Measurements from ENCODE around the gene HIVEP3.

HIVEP3 gene

DNA sequence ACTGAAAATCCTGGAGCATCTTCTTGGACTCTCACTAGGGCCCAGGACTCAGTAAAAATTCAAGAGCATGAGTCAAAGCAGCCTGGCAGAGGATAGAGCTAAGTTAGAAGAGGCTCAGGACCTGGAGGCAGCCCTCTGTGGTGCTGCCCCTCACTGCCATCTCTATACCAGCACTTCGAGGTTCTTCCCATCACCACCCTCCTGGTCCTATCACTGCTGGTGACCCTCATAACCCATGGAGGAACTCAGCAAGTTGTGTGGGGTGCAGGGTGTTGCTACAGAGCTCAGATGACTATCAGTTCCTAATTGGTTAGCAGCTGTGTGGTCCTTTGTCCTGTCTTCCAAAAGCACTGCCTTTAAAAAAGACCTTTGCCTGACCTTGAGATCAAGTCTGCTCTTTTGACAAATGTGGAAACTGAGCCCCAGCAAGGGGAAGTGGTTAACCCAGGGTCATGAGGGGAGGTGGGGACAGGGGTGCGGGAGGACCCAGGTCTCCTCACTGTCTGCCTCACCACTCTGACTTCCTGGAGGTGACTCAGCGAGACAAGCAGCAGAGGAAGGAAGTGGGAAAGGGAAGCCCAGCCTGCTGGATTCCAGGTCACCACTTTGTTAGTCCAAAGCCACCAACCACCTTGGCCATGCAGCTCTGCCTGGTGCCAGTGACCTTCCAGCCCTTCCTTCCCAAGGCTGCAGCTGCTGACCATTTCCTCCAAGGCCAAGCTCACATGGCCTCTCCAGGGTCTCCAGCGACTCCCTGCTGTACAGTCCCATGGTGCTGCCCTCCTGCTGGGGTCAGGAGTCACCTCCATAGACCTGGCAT lies 234.8 kb downstream of the HIVEP3 start:
- no peak for DNase-seq (ENCODE audit: low read depth)

DNA sequence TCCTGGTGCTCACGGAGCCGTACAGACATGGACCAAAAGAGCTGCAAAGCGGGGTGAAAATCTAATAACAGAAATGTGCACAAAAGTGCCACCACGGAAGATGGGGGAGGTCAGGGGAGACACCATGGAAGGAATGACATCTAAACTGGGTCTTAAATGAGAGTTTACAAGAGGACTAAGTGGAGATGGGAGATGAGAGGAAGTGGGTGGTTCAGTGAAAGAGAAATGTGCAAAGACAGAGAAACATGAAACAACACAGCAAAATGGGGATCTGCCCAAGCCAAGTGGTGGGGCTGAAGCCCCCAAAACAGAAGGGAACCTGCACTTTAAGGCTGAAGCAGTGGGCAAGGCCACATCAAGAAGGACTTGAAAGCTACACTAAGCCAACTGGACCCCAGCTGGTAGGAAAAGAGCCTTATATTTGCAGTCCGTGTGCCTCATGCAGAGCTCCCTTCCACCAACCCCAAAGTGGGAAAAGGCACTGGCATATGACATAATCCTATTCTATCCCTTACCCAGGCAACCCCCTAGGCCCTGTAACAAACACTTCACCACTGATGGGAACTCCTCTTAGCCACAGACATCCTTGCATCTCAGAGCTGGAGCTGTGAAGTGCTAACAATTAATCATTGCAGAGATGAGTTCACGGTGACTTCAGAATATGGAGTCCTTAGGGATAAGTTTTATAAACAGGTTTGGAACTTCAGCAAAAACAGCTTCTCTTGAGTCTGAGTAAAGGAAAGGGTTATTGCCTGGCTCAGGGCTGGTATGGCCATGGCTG lies 235.7 kb downstream of the HIVEP3 start:
- DNase-seq (ENCODE audit: low read depth) = no peak

DNA sequence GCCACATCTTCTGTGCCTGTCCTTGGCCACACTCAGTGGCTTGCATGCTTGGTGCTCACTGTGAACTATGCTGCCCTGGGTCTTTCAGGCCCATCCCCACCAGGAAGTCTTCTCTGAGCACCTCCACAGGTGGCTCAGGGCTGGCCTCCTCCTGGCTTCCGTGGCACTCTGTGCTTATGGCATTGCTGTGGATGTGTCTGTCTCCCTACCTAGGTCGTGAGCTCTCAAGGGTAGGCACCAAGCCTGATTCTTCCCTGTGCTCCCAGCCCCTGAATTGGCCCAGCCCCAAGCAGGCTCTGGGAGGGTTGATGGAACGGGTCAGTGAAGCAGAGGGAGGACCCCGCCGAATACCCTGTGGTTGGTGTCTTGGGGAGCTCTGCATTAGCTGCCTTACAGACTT lies 236.6 kb downstream of the HIVEP3 start:
- DNase-seq (ENCODE audit: low read depth) = no peak

DNA sequence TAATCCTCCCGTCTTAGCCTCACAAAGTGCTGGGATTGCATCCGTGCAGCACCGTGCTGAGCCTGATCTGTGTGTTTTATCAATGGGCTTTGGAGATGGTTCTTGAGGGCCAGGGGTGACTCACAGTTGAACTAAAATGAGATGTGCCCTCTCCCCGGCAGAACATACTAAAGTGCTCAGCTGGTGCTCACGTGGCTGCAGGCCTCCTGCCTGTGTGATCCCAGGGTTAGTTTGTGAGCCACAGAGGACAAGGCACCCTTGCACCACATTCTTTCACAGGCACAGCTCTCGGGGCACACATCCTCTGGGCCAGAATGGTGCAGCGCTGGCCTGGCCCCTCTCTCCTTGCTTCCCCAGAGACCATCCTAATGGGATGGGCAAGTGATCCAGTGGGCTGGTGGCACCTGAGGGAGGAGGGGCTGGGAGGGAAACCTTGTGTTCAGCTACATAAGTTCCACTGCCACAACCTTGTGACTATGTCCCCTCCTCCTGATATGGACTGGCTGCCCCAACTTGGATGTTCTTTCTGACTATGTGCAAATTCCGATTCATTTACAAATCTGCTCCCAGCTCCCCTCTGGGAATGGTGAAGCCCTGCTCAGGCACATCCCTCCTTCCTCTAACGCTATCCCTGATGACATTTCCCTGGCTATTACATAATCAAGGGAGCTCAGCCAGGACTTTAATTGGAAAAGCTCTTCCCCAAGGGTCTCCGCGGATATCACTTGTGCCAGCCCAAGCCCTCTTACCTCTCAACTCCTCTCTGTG lies 237.2 kb downstream of the HIVEP3 start:
- DNase-seq (ENCODE audit: low read depth) = no peak

DNA sequence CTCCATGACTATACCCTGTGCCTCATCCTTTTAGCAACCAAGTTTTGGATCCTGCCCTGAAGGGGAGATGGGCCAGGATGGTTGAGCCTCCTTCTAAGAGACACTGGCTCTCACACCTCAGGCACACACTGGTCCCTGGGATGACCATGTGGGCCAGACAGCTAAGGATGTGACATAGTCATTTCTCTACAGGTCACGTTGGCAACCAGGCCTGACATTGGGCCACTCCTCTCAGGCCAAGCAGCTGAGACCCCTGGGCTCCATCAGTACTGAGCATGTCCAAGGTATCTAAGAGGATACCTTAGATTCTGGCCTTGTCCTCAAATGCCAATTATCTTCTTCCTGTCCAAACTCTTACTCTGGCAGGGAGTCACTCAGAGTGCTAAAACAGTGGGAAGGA lies 238.7 kb downstream of the HIVEP3 start:
- no peak for DNase-seq (ENCODE audit: low read depth)

DNA sequence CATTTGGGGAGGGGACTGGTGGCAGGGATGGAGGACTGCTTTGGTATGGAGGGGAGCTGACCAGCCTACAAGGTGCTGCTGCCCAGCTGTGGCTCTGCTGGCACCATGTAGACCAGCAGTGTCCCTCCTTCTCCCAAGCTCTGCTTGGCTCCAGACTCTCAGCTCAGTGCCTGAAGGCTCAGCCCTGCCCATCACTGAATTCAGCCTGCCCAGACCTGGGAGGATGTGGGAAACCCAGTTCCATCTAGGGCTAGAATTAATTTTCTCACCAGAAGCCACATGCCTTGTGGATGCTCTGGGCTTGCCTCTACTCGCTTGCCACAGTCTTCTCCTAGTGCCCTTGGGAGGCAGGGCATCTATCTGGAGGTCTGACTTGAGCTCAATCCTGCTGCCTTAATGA lies 239.2 kb downstream of the HIVEP3 start:
- no peak for DNase-seq (ENCODE audit: low read depth)

DNA sequence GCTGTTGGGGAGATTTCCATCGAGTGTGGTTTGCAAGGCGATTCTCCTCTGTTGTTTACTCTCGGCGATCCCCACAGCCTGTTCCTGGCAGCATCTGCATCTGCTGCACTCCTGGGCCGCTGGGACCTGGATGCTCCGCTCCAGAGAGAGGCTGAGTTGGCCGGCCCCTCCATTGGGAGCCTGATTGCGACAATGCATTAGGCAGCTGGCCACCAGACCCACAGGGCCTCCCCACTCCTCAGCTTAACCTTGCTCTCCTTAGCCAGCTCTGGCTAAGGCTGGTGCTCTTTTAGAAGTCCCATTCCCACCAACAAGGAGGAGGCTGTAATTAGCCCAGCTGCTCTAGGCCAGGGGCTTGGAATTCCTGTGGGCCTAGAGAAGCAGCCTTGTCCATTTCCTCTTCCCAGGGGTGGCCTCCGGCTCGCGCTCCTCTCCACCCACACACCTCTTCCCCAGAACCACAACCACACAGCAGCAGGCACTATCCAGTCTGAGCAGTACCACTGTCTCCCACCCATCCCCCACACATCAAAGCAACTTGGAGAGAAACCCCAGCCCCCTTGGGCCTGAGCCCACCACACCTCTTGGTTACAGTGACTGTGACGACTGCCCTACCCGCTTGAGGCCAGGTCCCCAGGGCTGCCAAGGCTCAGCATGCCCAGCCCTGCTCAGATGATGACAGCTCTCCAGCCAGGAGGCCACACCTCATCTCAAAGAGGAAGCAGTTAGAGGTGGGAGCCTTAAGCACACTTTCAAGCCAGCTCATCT lies 240.4 kb downstream of the HIVEP3 start:
- no peak for DNase-seq (ENCODE audit: low read depth)

DNA sequence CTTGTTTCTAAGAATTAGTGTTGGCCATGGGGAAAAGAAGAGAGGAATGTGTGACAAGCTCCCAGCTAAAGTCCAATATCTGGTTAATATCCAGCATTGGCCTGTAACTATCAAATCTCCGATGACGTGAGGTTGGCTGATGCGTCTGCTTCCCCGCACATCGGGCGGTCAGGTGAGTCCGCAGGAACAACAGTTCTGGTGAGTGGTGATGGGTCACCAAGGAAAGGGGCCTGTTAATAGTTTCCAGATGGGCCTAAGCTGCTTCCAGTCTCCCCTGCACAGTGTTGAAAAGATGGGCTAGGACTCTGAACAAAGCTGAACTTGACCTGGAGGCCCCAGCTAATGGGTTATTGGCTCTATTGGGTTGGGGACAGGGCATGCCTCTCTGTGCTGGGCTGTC lies 241.1 kb downstream of the HIVEP3 start:
- no peak for DNase-seq (ENCODE audit: low read depth)

DNA sequence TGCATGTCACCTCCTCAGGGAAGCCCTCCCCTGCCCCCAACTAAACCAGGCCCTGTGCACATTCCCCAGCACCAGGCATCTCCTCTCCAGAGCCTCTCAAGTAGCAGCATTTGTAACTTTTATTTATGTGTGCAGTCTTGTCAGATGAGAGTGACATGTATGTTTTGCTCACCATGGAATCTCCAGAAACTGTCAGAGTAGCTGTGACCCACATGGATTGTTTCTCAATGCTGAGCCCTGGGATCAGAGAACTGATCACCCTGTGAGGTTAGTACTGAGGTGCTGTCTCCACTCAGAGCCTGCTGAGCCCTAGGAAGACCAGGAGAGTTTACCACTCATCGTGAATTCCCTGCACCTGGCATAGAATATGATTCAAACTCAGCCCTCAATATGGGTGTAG lies 243.3 kb downstream of the HIVEP3 start:
- DNase-seq (ENCODE audit: low read depth) = no peak

DNA sequence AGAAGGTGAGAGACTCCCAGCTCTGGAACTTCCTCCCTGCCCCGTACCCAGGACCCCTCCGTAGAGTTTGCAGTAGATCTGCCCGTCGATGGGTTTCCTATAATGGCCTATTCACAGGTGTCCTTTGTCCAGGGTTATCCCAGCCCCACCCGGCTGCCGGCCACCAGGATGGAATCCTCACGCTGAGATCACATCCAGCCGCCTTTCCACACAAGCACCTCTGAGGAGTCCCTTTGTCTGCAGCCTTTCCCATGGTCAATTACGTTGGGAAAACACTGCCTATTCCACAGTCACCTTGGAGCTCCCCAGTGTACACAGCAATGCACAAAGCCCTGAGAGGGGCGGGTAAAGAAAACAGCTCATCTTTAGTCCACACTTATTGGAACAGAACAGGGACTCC lies 244.2 kb downstream of the HIVEP3 start:
- no peak for DNase-seq (ENCODE audit: low read depth)

DNA sequence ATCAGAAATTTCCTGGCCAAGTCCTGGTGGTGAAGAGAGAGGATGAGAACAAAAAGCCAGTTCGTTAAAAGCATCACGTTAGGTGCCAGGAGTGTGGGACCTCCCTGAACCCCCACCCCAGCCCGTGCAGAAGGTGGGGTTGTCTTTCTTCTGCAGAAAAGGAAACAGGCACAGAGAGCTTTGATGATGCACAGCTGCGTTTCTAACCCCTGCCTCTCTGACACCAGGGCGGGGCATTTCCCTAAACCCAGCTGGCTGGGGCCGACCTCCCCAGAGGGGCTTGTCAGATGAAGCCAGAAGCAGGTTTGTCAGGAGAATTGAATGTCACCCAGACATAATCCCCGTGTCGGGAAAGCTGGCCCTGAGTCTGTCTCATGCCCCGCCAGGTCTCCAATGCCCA lies 244.9 kb downstream of the HIVEP3 start:
- no peak for DNase-seq (ENCODE audit: low read depth)

DNA sequence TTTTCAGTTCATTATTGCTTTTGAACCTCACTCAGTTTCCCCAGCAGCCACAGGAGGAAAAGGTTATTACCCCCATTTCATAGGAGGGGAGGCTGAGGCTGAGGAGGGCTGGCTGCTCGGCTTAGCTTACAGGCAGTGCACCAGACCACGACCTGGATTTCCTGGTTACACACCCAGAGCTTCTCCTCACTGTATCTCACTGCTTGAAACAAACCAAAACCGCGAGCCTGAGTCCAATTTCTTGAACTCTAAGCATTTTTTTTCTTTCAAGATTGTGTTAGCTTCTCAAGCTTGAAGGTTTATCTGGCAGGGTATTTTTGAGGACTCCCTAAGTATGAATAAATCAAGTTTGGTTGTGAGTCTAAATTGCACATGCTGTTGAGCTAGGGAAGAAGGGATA lies 245.3 kb downstream of the HIVEP3 start:
- DNase-seq (ENCODE audit: low read depth) = no peak

DNA sequence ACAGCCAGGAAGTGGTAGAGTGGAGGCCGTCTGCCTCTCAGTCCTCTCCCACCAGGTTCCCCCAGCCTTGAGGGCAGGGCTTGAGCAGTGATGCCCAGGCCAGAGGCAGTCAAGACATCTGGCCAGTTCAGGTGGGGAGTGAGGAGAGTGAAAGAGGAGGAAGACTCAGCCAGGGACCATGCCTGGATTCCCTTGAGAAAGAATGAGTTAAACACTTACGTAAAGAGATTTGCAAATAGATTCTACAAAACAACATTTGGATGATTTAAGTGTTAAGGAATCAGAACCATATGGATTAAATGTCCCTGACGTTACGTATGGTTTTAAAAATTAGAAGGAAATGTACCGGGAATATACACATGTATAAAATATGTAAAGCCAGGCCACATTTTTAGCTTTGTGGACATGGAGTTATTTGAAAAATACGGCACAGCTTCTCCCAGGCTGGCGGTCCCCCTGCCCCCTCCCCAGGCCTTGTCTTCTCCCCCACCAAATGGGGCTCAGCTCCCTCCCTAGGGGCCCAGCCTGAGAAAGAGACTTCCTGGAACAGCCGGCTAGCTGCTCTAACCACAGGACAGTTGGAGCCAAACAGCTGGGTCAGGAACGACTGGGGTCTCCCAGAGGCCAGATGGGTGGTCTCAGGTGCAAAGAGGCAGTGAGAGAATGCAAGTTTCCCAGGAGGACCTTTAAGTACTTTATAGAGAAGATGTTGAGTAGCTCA lies 245.9 kb downstream of the HIVEP3 start:
- DNase-seq (ENCODE audit: low read depth) = peak; percentile 65

DNA sequence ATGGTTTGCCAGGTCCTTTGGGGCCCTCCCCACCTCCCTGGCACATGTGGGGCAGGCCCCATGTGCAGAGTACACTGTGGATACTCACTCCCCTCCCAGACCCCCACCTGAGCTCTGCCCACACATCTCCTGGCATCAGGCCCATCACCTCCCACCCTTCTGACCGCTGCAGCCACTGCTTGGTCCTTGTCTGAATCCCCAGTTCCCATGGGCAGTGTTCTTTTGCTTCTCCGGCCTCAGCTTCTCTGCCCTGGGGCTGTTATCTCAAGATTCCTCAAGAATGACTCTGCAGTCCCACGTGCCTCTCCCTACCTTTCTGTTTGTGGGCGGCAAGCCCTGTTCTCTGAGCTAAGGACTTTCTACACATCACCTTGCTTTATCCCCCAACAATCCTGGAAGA lies 246.5 kb downstream of the HIVEP3 start:
- no peak for DNase-seq (ENCODE audit: low read depth)

DNA sequence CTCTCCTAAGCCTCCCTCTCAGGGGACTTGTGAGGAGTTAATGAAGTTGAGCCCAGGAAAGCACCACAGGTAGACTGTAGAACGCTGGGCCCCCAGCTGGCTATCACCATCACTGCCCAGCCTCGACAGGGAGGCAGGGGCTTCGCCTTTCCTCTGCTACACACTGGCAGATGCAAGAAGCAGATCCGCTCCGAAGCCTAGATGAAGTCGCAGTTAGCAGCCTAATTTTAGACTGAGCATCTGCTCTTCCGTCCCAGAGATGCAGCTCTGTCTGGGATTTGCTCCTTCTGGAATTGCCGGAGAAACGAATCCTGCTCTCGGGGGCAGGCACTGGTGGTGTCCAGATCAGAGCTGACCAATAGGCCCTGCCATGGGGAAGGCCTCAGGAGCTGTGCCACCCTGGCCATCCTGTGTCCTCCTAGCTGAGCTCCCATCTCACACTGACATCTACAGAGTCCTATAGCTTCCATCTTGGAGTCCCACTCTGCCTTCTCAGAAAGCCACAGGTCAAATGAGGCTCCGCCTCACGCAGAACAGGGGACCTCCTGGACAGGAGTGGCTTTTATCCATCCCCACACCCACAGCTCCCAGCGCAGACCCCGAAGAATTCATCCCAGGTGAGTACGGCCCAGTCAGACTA lies 247.5 kb downstream of the HIVEP3 start:
- no peak for DNase-seq (ENCODE audit: low read depth)

DNA sequence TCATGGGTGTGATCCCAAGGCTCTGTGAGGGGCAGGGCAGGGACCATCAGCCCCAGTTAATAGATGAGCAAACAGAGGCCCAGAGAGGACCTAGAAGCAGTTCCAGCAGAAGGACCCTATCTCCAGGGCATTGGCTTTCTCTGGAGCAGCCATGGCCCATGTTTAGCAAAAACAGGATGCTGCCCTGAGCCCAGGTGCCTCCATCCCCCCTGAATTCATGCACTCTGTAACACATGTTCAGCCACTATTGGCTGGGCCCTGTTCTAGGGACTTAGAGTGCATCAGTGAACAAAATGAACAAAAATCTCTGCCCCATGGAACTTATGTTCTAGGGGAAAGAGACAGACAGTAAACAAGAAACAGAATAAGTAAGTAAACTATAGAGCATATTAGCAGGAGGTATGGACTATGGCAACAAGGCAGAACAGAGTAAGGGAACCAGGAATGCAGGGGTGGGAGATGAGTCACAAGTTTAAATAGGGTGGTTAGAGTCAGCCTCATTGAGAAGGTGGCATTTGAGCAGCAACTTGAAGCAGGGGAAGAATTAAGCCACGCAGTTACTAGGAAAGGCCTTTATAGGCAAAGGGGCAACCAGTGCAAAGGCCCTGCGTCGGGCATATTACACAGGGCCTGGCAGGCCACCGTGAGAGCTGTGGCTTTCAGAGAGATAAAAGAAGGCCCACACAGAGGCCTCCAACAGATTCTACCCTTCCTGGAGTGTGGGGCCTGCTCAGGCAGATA lies 248.3 kb downstream of the HIVEP3 start:
- DNase-seq (ENCODE audit: low read depth) = no peak

DNA sequence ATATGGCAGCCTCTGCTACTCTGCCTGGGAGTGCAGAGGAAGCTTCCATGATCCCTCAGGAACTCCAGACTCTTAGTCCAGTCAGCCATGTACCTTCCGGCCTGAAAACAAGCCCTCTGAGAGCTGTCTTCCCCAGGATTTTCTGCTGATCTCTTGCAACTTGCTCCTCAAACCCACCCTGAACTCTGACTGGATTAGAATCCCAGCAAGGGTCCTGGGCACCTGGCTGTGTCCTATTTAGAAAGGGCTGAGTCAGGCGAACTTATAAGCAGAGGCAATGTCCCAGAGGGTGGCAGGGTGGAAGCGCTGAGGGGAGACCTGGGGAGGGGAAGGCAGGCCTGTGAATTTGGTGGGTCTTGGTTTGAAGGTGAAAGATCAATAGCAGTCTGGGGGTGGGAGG lies 249.8 kb downstream of the HIVEP3 start:
- no peak for DNase-seq (ENCODE audit: low read depth)

DNA sequence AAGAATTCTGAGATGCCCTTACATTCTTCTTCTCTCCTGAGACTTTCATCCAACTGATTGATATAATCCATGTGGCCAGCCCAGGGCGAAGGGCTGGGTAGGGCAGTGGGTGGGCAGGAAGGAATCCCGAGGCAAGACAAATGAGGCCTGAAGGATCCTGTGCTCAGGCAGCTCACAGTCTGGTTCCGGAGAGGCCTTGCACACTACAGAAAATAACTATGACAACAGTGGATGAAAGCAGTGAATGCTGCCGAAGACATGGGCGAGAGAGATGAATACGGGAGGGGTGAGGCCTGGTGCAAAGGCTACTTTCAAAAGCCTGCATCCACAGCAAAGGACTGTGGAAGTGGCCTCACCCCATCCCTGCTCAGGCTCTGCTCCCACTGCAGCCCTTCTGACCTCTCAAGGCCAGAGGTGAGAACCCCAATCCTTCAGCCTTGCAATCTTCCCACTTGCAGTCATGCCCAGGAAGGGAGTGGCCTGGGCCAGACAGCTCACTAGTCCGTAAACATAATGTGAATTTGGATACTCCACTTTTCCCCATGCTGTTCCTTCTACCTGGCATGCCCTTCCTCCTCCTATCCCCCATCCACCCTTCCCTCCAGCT lies 250.6 kb downstream of the HIVEP3 start:
- no peak for DNase-seq (ENCODE audit: low read depth)

DNA sequence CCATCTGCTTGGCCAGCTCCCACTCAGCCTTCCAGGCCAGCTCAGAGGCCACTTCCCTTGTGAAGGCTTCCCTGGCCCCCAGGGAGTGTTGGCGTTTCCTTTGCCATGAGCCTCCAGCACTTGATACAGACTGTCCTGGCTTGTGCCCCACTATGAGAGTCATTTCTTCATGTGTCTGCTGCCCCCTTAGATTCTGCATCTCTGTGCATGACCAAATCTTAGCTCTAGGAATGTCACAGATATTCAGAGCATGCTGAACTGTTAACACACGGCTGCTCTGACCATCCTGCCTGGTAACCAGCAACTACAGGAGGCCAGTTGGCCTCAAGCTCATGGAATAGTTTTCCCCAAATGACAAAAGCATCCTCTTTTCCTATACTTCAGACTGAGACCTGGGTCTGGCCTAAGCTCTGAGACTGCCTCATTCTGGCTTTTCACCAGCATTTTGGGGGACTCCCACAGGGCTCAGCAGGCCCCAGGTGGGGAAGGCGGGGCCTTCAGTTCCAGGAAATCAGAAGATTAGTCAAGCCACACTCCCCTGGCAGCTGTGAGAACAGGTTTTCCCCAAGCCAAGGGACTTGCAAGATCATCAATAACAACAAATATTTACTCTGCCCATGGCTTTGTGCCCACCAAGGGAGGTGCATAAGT lies 251.6 kb downstream of the HIVEP3 start:
- no peak for DNase-seq (ENCODE audit: low read depth)
